Erythroblast (primary cell): ENCODE results near the gene TOE1.

Experiments
- GATA1 ChIP-seq: IDR thresholded peaks from 2 replicates; pipeline ENCODE4 v1.6.1; 2011; ENCODE audit warnings: low read depth, mild to moderate bottlenecking, control low read depth, low read length, moderate library complexity
- POLR2A ChIP-seq: IDR thresholded peaks from 2 replicates; pipeline ENCODE4 v1.6.1; 2011; ENCODE audit warnings: mild to moderate bottlenecking, low read length

GRCh38 chr1:45302505-45303150 is 37.3 kb upstream of the TOE1 start:
- no peak for TF ChIP-seq POLR2A
- TF ChIP-seq GATA1, result no peak
